Fibroblast of the aortic adventitia (primary cell): ENCODE data around the gene DNAJC7. TPM values are rescaled to one million over a fixed set of nuclear protein-coding genes. Genes with fewer than 3 reads are reported as not detected.

ENCODE experiments used
- DNase-seq: peaks from one replicate; pipeline ENCODE4 v3.0.0-alpha.2; 2010; ENCODE audit warnings: low read depth
- H3K4me3 ChIP-seq: 2 replicates; pipeline ENCODE4 v1.5.1; 2011; ENCODE audit warnings: low read depth, mild to moderate bottlenecking, control low read depth, low read length, moderate library complexity
- CTCF ChIP-seq: IDR thresholded peaks from 2 replicates; pipeline ENCODE4 v1.5.1; 2011; ENCODE audit warnings: mild to moderate bottlenecking, low read length, control low read depth, inconsistent platforms; ENCODE audit not compliant: insufficient read depth
- total RNA-seq: library from RNA; depleted of rRNA; stranded (reverse); fragments of >200 nt; gene quantifications from 2 replicates; pipeline ENCODE4 v1.2.3, GENCODE V29; 2012; ENCODE audit warnings: low replicate concordance

Gene DNAJC7
- total RNA-seq, 1 donor = 58.0 TPM

GRCh38 chr17:42041619-42042018, 24.4 kb upstream of the DNAJC7 start:
- no peak for TF ChIP-seq CTCF
- no peak overlapping the region for H3K4me3 ChIP-seq
- no peak for DNase-seq

- no peak for TF ChIP-seq CTCF
- H3K4me3 ChIP-seq = no peak overlapping the region
- no peak for DNase-seq
Observed at GRCh38 chr17:42040818-42041217, 23.6 kb upstream of the DNAJC7 start.

DNA sequence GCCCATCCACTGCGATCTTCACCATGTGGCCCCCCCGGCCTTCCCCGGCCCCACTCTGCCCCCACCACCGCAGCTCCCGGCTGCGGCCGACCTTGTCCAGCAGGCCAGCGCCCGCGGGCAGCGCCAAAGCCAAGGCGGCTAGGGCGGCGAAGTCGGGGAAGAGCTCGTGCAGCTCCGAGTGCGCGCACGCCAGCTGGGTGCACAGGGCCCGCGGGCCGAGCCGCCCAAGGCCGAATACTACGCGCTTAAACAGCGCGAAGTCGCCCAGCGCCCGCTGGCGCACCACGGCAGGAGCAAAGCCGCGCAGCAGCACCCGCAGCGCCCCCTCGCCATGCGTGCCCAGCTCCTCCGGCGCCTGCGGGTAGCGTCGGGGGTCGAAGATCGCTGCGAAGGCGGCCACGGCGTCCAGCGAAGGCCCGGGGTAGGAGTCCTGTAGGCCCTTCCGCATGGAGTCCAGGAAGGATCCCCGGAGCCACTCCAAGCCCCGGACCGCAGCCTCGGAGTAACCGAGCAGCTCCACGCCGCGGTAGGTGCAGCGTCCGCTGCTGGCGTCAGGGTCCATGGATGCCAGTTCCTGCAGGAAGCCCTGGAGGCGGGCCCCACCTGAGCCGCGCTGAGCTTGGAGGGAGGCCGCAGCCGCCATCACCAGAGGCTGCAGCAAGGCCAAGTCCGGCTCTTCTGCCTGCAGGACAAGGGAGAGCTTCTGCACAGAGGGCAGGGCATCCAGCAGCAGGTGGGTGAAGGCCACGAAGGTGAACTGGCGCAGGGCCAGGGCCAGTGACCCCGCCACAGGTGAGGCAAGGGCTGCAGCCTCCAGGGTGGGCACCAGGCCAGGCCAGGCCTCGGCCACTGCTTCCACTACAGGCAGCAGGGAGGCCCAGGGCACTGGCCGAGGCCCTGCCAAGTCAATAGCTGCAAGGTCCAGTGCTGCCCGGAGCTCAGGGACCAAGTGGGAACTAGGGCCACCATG, 22.8 kb upstream of the DNAJC7 start:
- DNase-seq = no peak
- no peak for TF ChIP-seq CTCF
- H3K4me3 ChIP-seq = no peak overlapping the region

GRCh38 chr17:42038221-42038973, 21.2 kb upstream of the DNAJC7 start:
- no peak for DNase-seq
- no peak for TF ChIP-seq CTCF
- H3K4me3 ChIP-seq = no peak overlapping the region

DNA sequence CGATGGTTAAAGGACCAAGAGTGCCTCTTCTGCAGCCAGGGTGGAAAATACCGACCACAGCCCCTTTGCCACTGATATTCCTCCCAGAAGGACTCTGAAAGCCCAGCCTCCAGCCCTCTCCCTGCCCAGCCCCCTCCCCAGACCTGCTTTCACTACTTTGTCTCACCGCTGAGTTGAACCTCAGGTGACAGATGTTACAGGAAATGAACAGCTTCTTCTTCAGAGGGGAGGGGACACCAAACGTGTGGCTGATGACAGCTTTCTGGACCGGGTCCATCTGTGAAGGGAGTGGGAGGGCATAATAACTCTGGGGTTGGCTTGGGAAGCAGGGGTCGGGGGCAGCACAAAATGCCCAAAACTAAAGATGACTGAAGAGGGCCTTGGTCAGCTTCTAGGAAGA, 16.8 kb upstream of the DNAJC7 start:
- TF ChIP-seq CTCF = no peak
- no peak overlapping the region for H3K4me3 ChIP-seq
- DNase-seq = no peak

- TF ChIP-seq CTCF = no peak
- DNase-seq = no peak
- H3K4me3 ChIP-seq = no peak overlapping the region
Observed at GRCh38 chr17:42031584-42031983, 14.3 kb upstream of the DNAJC7 start.
